NCI-H82 treated with DMSO at 0.1 percent for 48 hours (cell line): ENCODE data around the gene GSTM1.
A peak's percentile ranks its signal among the peaks of the same experiment; 100 is the strongest.
"Not testable (repeated sequence)": the region's sequence is repeated elsewhere in the genome, so short reads cannot be mapped to it uniquely, and the experiment has no call there.

Source experiments
- DNase-seq: peaks from one replicate; lab custom pipeline; 2025; ENCODE audit not compliant: unreplicated experiment; lab: John Stamatoyannopoulos, UW

GSTM1 gene

GRCh38 chr1:109659997-109660690 lies 27.5 kb upstream of the GSTM1 start:
- peak; percentile 48 for DNase-seq

GRCh38 chr1:109660691-109661026 lies 27.0 kb upstream of the GSTM1 start:
- DNase-seq = not testable (repeated sequence)

GRCh38 chr1:109661391-109661790 lies 26.2 kb upstream of the GSTM1 start:
- no peak for DNase-seq

DNA sequence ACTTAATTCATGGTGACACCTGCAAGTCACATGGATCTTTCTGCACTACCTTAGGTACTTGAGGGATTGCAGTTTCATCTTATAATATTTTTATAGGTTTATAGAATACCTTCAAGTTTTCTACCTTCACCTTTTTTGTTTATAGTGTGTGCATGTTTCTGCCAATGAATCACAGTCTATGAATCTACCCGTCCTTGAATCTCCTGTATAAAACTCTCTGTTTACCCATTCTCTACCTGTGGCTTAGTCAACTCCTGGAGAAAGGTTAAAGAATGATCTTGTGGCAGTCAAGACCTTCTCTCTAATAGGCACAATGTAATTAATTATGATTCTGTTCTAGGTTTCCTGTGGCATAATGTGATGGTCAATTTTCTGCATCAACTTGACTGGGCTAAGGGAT lies 22.9 kb upstream of the GSTM1 start:
- no peak for DNase-seq

DNA sequence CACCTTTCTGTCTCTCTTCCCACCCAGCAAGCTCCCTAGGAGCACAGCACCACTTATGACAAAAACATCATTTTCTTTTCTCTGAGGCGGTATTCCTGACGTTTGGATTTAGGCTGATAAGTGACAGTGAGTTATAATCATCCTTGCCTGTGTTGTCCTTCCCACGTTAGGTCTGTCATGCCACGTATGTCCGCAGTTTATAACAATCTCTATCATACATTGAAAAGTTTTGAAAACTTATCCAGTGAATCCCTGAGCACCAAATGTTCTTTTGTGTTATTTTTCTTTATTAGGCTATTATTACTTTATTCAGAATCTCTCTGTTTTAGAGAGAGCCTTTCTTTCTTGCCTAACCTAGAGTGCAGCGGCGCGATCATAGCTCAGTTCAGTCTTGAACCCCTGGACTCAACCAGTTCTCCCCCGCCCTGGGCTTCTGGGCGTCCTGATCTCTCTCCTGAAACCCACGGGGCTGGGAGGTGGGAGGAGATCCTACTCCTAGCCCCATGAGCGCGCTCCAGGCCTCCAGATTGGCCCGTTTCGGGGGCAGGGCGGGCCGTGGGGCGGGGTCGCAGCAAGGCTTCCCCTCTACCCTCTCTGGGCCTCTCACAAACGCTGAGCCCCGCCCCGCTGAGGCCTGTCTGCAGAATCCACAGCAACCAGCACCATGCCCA lies 20.0 kb upstream of the GSTM1 start, which contains the start of gene GSTM2:
TSS of gene GSTM2 (plus strand) at position 606 of the 671 bp plus-strand sequence. CDS start at position 665, 59 bp downstream.
- peak; percentile 79 for DNase-seq

- DNase-seq = no peak
Observed at GRCh38 chr1:109668123-109668775, 19.4 kb upstream of the GSTM1 start.

DNA sequence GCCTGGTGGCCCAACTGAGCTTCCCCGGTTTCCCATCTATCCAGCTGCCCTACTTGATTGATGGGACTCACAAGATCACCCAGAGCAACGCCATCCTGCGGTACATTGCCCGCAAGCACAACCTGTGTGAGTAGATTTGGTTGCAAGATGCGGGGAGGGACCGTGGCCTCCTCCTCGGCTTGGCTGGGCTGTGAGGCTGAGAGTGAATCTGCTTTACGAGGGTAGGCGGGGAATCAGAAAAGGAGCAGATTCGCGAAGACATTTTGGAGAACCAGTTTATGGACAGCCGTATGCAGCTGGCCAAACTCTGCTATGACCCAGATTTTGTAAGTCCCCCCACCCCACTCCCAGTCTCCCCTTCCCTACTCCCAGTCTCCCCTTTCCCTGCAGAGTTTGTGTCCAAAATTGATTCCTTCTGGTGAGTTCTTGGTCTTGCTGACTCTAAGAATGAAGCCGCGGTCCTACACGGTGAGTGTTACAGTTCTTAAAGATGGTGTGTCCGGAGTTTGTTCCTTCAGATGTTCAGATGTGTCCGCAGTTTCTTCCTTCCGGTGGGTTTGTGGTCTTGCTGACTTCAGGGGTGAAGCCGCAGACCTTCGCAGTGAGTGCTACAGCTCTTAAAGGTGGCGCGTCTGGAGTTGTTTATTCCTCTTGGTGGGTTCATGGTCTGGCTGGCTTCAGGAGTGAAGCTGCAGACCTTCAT lies 18.2 kb upstream of the GSTM1 start:
- no peak for DNase-seq

DNA sequence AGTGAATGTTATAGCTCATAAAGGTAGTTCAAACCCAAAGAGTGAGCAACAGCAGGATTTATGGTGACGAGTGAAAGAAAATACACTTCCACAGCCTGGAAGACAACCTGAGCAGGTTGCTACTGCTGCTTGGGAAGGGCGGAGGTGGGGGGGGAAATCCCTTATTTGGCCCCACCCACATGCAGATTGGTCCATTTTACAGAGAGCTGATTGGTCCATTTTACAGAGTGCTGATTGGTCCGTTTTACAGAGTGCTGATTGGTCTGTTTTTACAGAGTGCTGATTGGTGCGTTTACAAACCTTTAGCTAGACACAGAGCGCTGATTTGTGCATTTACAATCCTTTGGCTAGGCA lies 17.7 kb upstream of the GSTM1 start:
- not testable (repeated sequence) for DNase-seq

DNA sequence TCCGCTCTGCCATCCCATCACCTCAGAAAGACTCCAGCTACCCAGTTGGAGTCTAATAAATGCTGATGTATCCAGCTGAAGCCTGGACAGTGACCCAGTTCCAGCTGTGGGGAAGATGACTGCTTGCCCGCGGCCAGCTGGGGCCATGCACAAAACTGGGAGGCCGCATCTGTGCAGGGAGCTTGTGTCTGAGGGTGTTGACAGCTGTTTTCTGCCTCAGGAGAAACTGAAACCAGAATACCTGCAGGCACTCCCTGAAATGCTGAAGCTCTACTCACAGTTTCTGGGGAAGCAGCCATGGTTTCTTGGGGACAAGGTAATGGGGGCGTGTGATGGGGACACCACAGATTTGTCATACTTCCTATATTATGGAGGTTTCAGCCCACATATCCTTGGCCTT lies 16.6 kb upstream of the GSTM1 start:
- DNase-seq = no peak

GRCh38 chr1:109673861-109674260 lies 13.8 kb upstream of the GSTM1 start:
- DNase-seq = not testable (repeated sequence)

GRCh38 chr1:109676683-109677381 lies 10.8 kb upstream of the GSTM1 start:
- DNase-seq = not testable (repeated sequence)

- DNase-seq = no peak
Observed at GRCh38 chr1:109677459-109677858, 10.2 kb upstream of the GSTM1 start.

DNA sequence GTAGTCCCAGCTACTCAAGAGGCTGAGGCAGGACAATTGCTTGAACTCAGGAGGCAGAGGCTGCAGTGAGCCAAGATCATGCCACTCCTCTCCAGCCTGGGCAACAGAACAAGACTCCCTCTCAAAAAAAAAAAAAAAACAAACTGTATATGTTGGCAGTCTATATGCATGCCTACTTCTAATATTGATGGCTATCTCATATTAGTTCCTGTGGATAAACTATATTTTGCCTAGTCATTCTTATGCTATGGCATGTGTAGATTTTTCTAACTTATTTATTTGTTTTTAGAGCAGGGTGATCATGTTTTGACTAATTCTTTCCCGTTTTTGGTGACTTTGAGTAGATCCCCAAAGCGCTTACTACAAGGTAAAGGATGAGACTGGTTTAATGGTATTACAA lies 9.0 kb upstream of the GSTM1 start:
- not testable (repeated sequence) for DNase-seq

- DNase-seq = not testable (repeated sequence)
Observed at GRCh38 chr1:109684777-109685176, 2.8 kb upstream of the GSTM1 start.

- DNase-seq = not testable (repeated sequence)
Observed at GRCh38 chr1:109685399-109685798, 2.2 kb upstream of the GSTM1 start.

DNA sequence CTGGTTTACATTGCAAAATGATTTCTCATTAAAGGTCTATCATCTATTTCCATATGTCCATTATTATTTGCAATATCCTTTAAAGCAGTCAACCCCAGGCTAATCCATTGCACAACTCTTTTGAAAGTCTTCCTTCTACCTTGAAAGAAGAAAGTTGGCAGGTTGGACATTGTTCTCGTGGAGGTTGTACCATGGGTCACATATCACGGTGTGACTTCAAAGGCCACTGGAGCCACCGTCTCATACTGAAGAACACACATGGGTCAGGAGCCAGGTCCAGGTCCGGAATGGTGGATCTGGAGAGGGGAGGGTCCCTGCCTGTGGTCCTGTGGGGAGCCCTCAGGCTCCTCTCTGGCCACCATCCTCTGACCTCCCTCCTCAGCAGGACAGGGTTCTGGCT lies 1.7 kb upstream of the GSTM1 start:
- not testable (repeated sequence) for DNase-seq

DNA sequence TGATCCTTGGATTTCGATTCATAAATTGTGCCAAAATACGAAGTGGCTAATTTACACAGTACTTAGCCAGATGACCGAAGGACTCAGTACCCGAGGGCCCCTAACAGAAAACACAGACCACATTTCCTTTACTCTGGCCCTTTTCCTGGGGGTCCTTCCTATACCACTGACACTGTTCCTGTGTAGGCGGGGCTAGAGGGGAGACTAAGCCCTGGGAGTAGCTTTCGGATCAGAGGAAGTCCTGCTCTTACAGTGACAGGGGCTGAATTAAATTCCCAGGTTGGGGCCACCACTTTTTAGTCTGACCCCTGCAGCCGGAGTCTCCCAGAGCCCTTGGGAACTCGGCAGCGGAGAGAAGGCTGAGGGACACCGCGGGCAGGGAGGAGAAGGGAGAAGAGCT lies 508 bp upstream of the GSTM1 start:
- DNase-seq = not testable (repeated sequence)

- no peak for DNase-seq
Observed at GRCh38 chr1:109689844-109690405, 2.3 kb downstream of the GSTM1 start.

GRCh38 chr1:109691759-109692158 lies 4.1 kb downstream of the GSTM1 start:
- DNase-seq = no peak

- DNase-seq = not testable (repeated sequence)
Observed at GRCh38 chr1:109694400-109694799, 6.8 kb downstream of the GSTM1 start.

- not testable (repeated sequence) for DNase-seq
Observed at GRCh38 chr1:109695138-109695537, 7.5 kb downstream of the GSTM1 start.
